Activated CD4-positive, alpha-beta T cell treated with anti-CD3 and anti-CD28 coated beads, Interleukin-2, amount 10 ng/mL, durations not matched to agents 24 days and 14 days (primary cell): ENCODE results near the gene CCDC9B. TPM values are rescaled to one million over a fixed set of nuclear protein-coding genes. Genes with fewer than 3 reads are reported as not detected.
A peak's percentile ranks its signal among the peaks of the same experiment; 100 is the strongest.

Experiments used
- DNase-seq: peaks from one replicate; pipeline ENCODE4 v3.0.0; 2022
- H3K27ac Mint-ChIP-seq: one replicate; pipeline ENCODE4 v1.8.0; 2022; ENCODE audit warnings: mild to moderate bottlenecking, mixed read lengths
- H3K27me3 Mint-ChIP-seq: one replicate; pipeline ENCODE4 v1.8.0; 2022; ENCODE audit warnings: mixed read lengths
- H3K36me3 Mint-ChIP-seq: one replicate; pipeline ENCODE4 v1.8.0; 2022; ENCODE audit warnings: low read depth, mild to moderate bottlenecking, mixed read lengths
- H3K4me1 Mint-ChIP-seq: one replicate; pipeline ENCODE4 v1.8.0; 2021; ENCODE audit warnings: mixed read lengths
- H3K4me3 Mint-ChIP-seq: one replicate; pipeline ENCODE4 v1.8.0; 2022; ENCODE audit warnings: mild to moderate bottlenecking, moderate library complexity, mixed read lengths
- H3K9me3 Mint-ChIP-seq: one replicate; pipeline ENCODE4 v1.8.0; 2021; ENCODE audit warnings: mixed read lengths
- intact Hi-C: fragments of 100-400 bp; cut with micrococcal nuclease; formaldehyde crosslinking; loops from one replicate; pipeline ENCODE4 v1.15.1; 2023
- total RNA-seq: library from RNA; stranded (reverse); gene quantifications from 2 replicates; pipeline ENCODE4 v1.2.3, GENCODE V29; 2022

CCDC9B gene
- total RNA-seq, 1 donor from 2014 or later, result 0.54 TPM

DNA sequence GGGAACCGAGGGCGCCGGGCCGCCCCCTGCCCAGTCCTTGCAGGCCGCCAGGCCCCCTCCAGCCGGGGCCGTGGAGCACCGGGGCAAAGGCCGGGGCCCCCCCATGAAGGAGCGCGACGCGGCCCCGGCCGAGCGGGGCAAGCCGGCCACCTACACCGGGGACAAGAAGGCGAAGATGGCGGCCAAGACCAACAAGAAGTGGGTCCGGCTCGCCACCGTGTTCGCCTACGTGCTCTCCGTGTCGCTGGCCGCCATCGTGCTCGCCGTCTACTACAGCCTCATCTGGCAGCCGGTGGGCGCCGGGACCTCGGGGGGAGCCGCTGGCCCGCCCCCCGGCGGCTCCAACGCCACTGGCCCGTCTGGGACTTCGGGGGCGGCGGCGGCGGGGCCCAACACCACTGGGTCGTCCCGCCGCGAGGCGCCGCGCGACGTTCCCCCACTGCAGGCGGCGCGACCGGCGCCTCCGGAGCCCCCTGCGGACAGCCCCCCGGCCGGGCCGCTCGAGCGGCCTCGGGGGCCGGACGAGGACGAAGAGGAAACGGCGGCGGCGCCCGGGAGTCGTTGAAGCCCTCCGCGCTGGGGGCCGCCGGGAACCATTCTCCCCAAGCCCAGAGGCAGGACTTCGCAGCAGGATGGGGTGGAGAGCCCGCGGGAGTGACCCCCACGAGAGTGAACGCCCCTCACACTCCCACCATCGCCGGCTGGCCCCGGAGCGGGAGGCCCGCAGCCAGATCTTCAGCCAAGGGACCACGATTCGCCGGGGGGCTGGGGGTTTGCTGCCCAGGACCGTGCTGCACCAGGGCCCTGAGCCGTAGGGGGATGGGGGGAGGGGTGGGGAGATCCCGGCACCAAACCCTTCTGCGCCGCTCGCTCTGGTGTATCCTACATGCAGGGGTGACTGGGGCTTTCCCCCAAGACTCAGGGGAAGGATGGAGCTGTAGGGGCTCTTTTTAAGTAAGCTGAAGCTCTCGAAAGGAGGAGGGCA is 16.5 kb downstream of the CCDC9B start:
- peak overlapping the region; percentile 14 for H3K27ac Mint-ChIP-seq
- H3K9me3 Mint-ChIP-seq, result no peaks in the 10 kb centered on the region
- peak; percentile 76 for DNase-seq
- peaks cover 36% of the 10 kb centered on the region for H3K4me1 Mint-ChIP-seq
- peaks cover 10% of the 10 kb centered on the region for H3K36me3 Mint-ChIP-seq
- intact Hi-C loops, result loop anchor here (1.0 to 5.0 kb wide), 6 partner anchors 10 to 277 kb away; partner anchors contain the start of genes ANKRD63 and PLCB2
- peaks cover 14% of the 10 kb centered on the region for H3K27me3 Mint-ChIP-seq
- peak overlapping the region; percentile 78 for H3K4me3 Mint-ChIP-seq

DNA sequence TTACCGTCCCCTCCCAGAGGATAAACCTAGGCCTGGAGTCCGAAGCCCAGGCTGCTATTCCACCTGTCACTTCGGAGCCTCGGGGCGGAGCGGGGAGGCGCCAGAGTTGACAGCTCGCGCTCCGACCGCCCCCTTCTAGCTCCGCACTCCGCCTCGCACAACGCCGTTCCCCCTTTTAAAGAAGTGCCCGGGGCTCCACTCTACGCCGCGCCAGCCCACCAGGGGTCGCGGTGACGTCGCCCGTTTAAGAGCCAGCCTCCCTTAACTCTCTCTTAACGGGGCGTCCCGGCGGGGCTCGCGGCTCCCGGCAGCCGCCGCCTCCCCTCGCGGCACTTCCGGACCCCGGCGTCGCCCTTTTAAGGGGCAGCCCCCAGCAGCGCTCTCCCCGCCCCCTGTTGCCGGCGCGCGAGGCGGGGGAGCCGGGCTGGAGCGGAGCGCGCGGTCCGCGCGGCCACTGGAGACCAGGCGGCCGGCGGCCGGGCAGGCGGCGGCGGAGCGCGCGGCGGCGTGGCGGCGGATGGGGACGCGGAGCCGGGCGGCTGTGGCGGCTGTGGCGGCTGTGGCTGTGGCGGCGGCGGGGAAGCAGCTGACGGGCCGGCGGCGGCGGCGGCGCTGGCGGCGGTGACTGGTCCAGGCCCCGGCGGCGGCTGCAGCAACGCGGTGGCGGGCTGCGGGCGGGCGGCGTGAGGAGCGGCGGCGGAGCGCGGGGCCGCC is 17.3 kb downstream of the CCDC9B start, which contains the start of gene INAFM2:
INAFM2 (plus strand) TSS at position 454 of the 714 bp plus-strand sequence. CDS start 364 bp downstream, outside the sequence.
- intact Hi-C loops, result loop anchor here (1.0 to 5.0 kb wide), 6 partner anchors 11 to 276 kb away; partner anchors contain the start of genes ANKRD63 and PLCB2
- peaks cover 10% of the 10 kb centered on the region for H3K36me3 Mint-ChIP-seq

DNA sequence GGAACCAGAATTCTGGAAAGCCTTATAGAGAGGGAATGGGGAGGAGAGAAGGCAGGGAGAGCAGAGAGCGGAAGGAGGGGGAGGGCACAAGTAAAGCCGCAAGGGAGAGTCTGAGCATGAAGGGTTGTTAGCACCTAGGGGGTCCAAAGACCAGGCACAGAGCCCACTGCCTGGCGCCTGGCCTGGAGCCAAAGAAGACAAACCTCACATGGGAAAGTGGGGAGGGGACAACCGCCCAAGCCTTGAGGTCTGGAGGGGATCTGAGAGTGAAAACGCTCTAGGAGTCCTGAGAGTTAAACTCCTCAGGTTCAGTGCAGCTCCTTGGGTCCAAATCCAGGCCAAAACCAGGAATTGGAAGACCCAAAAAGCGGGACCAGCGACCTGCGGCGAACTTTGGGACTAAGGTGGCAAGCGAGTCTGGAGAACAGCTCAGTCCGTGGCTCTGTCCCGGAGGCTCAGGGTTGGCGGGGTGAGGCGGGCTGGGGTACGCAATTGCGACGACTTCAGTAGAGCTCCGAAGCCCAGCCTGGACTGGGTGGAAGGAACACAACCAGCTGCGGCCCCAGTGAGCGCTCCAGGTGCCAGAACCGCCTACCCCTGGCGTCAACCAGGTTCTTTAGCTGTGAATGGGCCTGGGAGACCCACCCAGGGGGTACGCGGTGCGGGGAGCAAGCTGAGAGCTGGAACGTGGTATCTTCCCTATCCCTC is 18.1 kb downstream of the CCDC9B start:
- Mint-ChIP-seq H3K9me3 (no peaks in the 10 kb centered on the region), H3K36me3 (peaks cover 9% of the 10 kb centered on the region), H3K27me3 (peaks cover 21% of the 10 kb centered on the region), H3K27ac (peak overlapping the region; percentile 76), H3K4me3 (peak overlapping the region; percentile 82), H3K4me1 (peaks cover 26% of the 10 kb centered on the region)
- peak; percentile 61 for DNase-seq
- intact Hi-C loops, result loop anchor here (1.0 to 5.0 kb wide), 6 partner anchors 12 to 275 kb away; partner anchors contain the start of genes ANKRD63 and PLCB2

More for the DNA sequence above, 17.3 kb downstream of the CCDC9B start, which contains the start of gene INAFM2:
- DNase-seq, result peak; percentile 97
- Mint-ChIP-seq H3K4me3 (peak within 1 kb of the TSS; percentile 82), H3K4me1 (peaks cover 31% of the 10 kb centered on the region), H3K27ac (no peak within 1 kb of the TSS), H3K27me3 (peaks cover 16% of the 10 kb centered on the region), H3K9me3 (no peaks in the 10 kb centered on the region)

DNA sequence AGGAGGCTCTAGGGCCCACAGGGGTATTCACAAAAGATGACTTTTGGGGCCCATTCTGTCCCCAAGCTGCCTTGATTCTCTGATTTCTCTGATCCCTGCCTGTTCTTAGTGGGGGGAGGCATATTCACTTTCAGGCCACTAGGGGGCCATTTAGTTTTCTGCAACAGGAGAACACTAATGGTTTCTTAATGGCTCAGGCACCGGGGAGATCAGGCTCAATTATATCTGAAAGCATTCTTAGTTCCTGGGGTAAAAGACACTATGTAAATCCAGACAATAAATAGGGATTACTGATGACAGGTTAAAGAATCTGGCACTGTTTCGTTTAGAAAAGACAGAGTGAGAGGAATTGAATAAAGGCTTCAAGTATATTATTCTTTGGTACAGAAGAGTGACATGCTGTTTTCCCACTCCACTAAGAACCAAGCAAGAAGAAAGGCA is 19.8 kb downstream of the CCDC9B start:
- Mint-ChIP-seq H3K36me3 (peaks cover 4% of the 10 kb centered on the region), H3K27me3 (peaks cover 36% of the 10 kb centered on the region), H3K27ac (no peak overlapping the region)

DNA sequence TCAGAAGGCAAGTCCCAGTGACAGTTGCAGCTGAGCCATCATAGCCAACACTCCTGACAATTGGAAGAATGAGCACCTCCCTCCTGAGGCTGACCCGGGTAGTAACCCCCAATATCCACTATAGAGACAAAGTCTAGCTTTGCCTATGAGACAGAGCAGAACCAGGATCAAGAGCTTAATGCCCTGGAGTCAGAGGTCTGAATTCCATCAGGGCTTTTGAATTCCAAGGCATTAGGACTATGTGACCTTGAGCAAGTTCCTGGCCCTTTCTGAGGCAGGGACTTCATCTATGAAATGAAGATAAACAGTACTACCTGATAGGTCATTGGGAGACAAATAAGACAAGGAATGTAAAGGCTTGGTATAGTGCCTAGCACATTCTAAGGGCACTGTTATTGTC is 20.3 kb downstream of the CCDC9B start:
- no peak overlapping the region for H3K27ac Mint-ChIP-seq
- H3K27me3 Mint-ChIP-seq, result peaks cover 41% of the 10 kb centered on the region
- peaks cover 22% of the 10 kb centered on the region for H3K4me1 Mint-ChIP-seq
- H3K4me3 Mint-ChIP-seq, result no peak overlapping the region
- DNase-seq, result no peak
- H3K9me3 Mint-ChIP-seq, result no peaks in the 10 kb centered on the region
- intact Hi-C loops, result loop anchor here (5.0 kb wide), 3 partner anchors 38 to 273 kb away; partner anchors contain the start of gene ANKRD63
- peaks cover 3% of the 10 kb centered on the region for H3K36me3 Mint-ChIP-seq

More for the DNA sequence above, 19.8 kb downstream of the CCDC9B start:
- peak; percentile 89 for DNase-seq
- Mint-ChIP-seq H3K4me3 (no peak overlapping the region), H3K4me1 (peaks cover 23% of the 10 kb centered on the region), H3K9me3 (no peaks in the 10 kb centered on the region)
- intact Hi-C loops, result loop anchor here (1.0 to 5.0 kb wide), 4 partner anchors 11 to 274 kb away; partner anchors contain the start of gene ANKRD63

DNA sequence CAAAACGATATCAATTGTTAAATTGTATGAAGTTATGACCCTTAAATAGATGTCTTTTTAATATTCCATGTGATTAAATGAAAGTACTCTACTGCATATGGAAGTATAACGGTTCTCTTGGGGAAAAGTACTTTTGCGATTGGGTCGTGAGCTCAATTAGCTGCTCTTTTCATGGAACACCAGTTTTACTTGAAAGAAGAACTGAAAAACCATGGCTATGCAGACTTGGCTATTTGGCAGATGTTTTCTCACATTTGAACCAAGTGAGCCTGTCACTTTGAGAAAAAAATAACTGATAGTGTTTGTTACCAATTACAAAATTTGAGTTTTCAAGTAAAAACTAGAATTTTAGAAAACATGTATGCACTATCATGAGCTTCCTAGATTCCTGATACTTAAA is 23.2 kb downstream of the CCDC9B start:
- Mint-ChIP-seq H3K4me3 (no peak overlapping the region), H3K36me3 (no peaks in the 10 kb centered on the region), H3K4me1 (peaks cover 17% of the 10 kb centered on the region), H3K9me3 (no peaks in the 10 kb centered on the region), H3K27ac (no peak overlapping the region), H3K27me3 (peaks cover 60% of the 10 kb centered on the region)
- DNase-seq, result no peak
- intact Hi-C loops, result no loop called here

DNA sequence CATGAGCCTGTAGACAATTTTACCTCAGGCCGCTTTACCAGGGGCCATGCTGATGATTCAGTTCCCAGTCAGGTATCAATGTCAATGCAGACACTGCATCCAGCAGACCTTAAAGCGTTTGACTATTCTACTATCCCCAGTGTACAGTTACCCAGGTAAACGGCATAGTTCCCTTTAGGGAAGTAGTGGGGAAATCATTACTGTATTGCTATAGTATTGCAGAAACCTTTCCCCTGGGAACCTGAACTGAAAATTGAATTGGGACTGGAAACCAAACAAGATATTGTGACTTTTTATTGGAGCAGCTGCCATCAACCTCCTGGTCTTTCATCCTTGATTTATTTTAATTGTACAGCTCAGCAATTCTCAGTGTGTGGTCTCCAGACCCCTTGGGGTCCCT is 23.8 kb downstream of the CCDC9B start:
- H3K4me3 Mint-ChIP-seq, result no peak overlapping the region
- no peaks in the 10 kb centered on the region for H3K9me3 Mint-ChIP-seq
- peaks cover 12% of the 10 kb centered on the region for H3K4me1 Mint-ChIP-seq
- DNase-seq, result no peak
- H3K27ac Mint-ChIP-seq, result no peak overlapping the region
- no peaks in the 10 kb centered on the region for H3K36me3 Mint-ChIP-seq
- intact Hi-C loops, result no loop called here
- peaks cover 64% of the 10 kb centered on the region for H3K27me3 Mint-ChIP-seq

DNA sequence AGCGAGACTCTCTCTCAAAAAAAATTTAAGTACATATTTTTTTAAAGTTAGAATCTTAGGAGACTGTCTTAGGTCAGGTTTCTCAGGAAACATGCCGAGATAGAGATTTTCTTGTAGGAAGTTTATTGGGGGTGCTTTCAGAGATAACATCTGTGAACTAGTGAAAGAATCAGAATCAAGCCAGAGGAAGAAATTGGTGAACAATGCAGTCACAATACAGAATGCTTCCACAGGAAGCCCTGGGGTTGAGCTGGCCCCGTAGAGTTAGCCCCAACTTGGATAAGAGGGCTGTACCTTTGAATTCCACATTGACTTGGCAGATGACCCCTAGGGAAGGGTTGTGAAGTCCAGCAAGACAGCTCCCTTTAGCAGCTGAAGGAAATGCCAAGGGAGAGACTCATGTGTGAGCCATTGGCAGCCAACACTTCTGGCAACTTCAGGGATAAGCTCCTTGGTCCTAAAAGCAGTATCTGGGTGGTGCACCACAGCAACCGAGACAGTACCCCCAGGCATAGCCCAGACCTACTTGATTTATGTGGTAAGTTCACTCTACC is 25.9 kb downstream of the CCDC9B start:
- H3K27ac Mint-ChIP-seq, result no peak overlapping the region
- H3K27me3 Mint-ChIP-seq, result peaks cover 64% of the 10 kb centered on the region
- no peak for DNase-seq
- H3K4me3 Mint-ChIP-seq, result no peak overlapping the region
- H3K36me3 Mint-ChIP-seq, result no peaks in the 10 kb centered on the region
- intact Hi-C loops, result no loop called here
- H3K4me1 Mint-ChIP-seq, result peaks cover 6% of the 10 kb centered on the region
- H3K9me3 Mint-ChIP-seq, result no peaks in the 10 kb centered on the region

DNA sequence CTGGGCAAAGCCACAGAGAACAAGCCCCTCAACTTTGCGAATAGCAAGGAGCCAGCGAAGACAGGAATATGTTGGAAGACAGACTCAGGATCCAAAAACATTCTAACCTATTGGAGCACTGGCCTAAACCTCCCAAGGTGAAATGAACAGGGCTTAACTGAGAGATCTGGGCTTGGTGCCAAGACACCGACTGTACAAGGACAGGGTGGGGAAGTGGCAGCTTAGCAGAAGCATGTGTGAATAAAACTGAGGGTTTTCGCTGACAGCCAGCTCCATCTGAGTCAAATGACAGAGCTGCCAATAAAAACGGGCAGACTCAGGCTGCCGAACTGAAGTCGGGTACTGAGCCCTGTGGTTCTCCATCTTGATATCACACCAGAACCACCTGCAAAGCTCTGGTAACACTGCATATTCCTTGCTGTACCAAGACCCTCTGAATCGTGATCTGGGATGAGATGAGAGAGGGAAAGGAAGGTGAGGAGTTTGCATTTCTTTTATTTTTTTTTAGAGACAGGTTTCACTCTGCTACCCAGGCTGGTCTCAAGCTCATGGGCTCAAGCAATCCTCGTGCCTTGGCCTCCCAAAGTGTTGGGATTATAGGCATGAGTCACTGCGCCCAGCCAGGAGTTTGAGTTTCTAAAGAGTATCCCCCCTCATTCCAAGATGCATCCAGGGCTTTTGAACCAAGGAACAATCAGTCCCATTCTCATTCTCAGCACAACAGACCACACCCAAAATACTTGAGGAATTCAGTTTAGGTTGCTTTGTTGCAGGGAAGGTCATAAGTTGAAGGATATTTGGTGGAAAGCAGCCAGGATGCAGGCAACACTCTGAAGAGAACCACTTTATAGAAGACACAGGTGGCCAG is 27.0 kb downstream of the CCDC9B start:
- intact Hi-C loops, result no loop called here
- Mint-ChIP-seq H3K4me1 (peaks cover 15% of the 10 kb centered on the region), H3K27me3 (peaks cover 60% of the 10 kb centered on the region), H3K36me3 (no peaks in the 10 kb centered on the region), H3K9me3 (no peaks in the 10 kb centered on the region), H3K27ac (no peak overlapping the region), H3K4me3 (no peak overlapping the region)
- no peak for DNase-seq

DNA sequence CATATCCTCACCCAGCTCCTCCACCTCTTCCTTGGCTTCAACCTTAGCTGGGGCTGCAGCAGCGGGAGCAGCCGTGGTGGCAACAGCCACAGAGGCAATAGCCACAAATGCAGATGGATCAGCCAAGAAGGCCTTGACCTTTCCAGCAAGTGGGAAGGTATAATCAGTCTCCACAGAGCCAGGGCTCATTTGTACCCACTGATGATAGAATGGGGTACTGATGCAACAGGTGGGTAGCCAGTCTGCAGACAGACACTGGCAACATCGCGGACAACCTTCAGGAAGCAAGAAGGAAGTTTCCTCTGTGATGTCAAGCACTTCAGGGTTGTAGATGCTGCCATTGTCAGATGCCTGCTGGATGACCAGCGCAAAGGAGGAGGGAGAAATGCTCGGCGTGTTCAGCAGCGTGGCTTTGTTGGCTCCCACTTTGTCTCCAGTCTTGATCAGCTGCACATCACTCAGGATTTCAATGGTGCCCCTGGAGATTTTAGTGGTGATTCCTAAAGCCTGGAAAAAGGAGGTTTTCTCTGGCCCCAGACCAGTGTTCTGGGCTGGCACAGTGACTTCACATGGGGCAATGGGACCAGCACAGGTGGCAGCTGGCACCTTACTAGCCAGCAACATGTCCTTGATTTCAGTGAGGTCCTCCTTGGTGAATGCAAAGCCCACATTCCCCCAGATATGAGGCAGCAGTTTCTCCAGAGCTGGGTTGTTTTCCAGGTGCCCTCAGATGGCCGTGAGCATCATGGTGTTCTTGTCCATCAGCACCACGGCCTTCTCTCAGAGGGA is 28.2 kb downstream of the CCDC9B start:
- Mint-ChIP-seq H3K9me3 (no peaks in the 10 kb centered on the region), H3K27me3 (peaks cover 53% of the 10 kb centered on the region), H3K4me3 (no peak overlapping the region), H3K4me1 (peaks cover 18% of the 10 kb centered on the region), H3K27ac (no peak overlapping the region), H3K36me3 (no peaks in the 10 kb centered on the region)
- intact Hi-C loops, result no loop called here
- DNase-seq, result no peak

DNA sequence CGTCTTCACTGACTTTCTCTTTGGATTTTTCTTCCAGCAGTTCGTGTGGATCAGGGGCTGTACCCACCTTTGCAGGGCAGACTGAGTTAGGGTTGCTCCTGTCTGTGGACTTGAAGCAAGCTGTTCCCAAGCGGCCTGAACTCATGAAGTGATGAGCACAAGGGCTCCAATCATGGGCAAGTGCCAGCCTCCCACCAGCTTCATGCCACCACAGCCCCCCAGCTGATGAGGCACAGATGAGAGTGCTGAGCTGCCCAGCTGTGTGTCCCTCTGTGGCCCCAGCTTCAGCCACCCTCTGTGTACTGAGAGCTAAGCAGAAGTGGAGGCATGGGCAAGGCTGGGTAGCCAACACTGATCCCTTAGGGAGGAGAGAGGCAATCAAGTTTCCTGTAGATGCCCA is 29.7 kb downstream of the CCDC9B start:
- Mint-ChIP-seq H3K9me3 (no peaks in the 10 kb centered on the region), H3K4me1 (peaks cover 27% of the 10 kb centered on the region)

More for the DNA sequence above, 29.7 kb downstream of the CCDC9B start:
- H3K27ac Mint-ChIP-seq, result no peak overlapping the region
- no peak overlapping the region for H3K4me3 Mint-ChIP-seq
- intact Hi-C loops, result loop anchor here (1.0 kb wide), 2 partner anchors 10 to 32 kb away; no protein-coding TSS in a partner anchor
- no peak for DNase-seq
- peaks cover 39% of the 10 kb centered on the region for H3K27me3 Mint-ChIP-seq
- no peaks in the 10 kb centered on the region for H3K36me3 Mint-ChIP-seq
